ENCODE measurements around the gene CCBE1. TPM values are rescaled to one million over a fixed set of nuclear protein-coding genes. Genes with fewer than 3 reads are reported as not detected.

CCBE1 gene
- total and polyA plus RNA-seq, 2 of the 4 experiments (the other 2 are of a cell fraction), result 64.8 to 148 TPM

- 100% methylated on average over 1 of the region's 4 CpGs; no CpG with 5 or more reads in 1 of the 2 experiments for WGBS, 2 experiments (ENCODE audit: extremely low coverage in 2 of 2, insufficient read length in 1 of 2)
These were observed 228.4 kb downstream of the CCBE1 start for GRCh38 chr18:59468821-59469220.

More at GRCh38 chr18:59468821-59469220, 228.4 kb downstream of the CCBE1 start:
- no peak overlapping the region for H3K23ac ChIP-seq (ENCODE audit: low read depth, low read length)
- no peak overlapping the region for H2BK5ac ChIP-seq (ENCODE audit: low read depth, low read length, poor library complexity, severe bottlenecking)
- H3K79me1 ChIP-seq (ENCODE audit: low read depth in 1 of 2, low read length in 2 of 2), result no peaks in the 10 kb centered on the region; a peak in 1 of 4 replicates
- no peak overlapping the region for H3K4me2 ChIP-seq (ENCODE audit: low read depth, low read length)
- DNase-seq, result no peak
- ChIA-PET CTCF (no interaction called here), POLR2A (ENCODE audit: unreplicated experiment) (no interaction called here)
- no peak overlapping the region for H4K5ac ChIP-seq (ENCODE audit: low read depth, low read length)
- H4K91ac ChIP-seq (ENCODE audit: insufficient read depth, low read depth, low read length), result no peak overlapping the region
- BruUV-seq (replicated peaks), result no TSS peak
- H3K18ac ChIP-seq (ENCODE audit: low read depth, low read length), result no peak overlapping the region
- no peak for ATAC-seq (ENCODE audit: low read depth)
- peaks cover 3% of the 10 kb centered on the region; the same call in 1 of the 2 replicates for H3K9me1 ChIP-seq (ENCODE audit: insufficient read depth, low read length)
- H2BK120ac ChIP-seq (ENCODE audit: low read depth, low read length), result no peak overlapping the region
- H3K4ac ChIP-seq (ENCODE audit: low read depth, low read length), result no peak overlapping the region
- dilution Hi-C loops (cut with HindIII; ENCODE audit: low sequenced_read_pairs, unreplicated experiment) (no loop called here), intact Hi-C loops (cut with micrococcal nuclease) (no loop called here), in situ Hi-C loops (cut with MboI; ENCODE audit: low sequenced_read_pairs) (loop anchor here (10.0 to 25.0 kb wide), 2 partner anchors 168 to 226 kb away; partner anchors contain the start of gene CCBE1)
- H3K27ac ChIP-seq (ENCODE audit: insufficient read depth, low read length), result no peak overlapping the region
- no peaks in the 10 kb centered on the region; the same call in 1 of the 2 replicates for H3K36me3 ChIP-seq (ENCODE audit: control insufficient read depth, insufficient read depth, low read length)
- H4K8ac ChIP-seq (ENCODE audit: low read depth in 2 of 2, low read length in 2 of 2), result no peak overlapping the region
- no peak overlapping the region for H2AFZ ChIP-seq (replicated peaks; ENCODE audit: low read length, poor library complexity)
- H2BK15ac ChIP-seq (ENCODE audit: low read depth, low read length), result no peak overlapping the region
- H3K14ac ChIP-seq (replicated peaks; ENCODE audit: low read depth, low read length), result no peak overlapping the region
- no peaks in the 10 kb centered on the region for H4K20me1 ChIP-seq (ENCODE audit: insufficient read depth, low read length)
- H2AK5ac ChIP-seq (ENCODE audit: low read depth, low read length), result no peak overlapping the region
- H2AK9ac ChIP-seq (replicated peaks; ENCODE audit: low read depth, low read length, poor library complexity), result no peak overlapping the region
- no peaks in the 10 kb centered on the region for H3K9me3 ChIP-seq (ENCODE audit: control insufficient read depth, insufficient read depth, low read length)
- TF ChIP-seq SMC3 (IDR thresholded peaks at IDR 0.05; ENCODE audit: low read depth, low read length), result no peak
- TF ChIP-seq MAZ (IDR thresholded peaks at IDR 0.05; ENCODE audit: borderline replicate concordance, low read depth, low read length), result no peak
- TF ChIP-seq MAFK (IDR thresholded peaks at IDR 0.05; ENCODE audit: low read depth, low read length), result no peak
- TF ChIP-seq RCOR1 (IDR thresholded peaks at IDR 0.05; ENCODE audit: insufficient replicate concordance, low read length), result no peak
- TF ChIP-seq NFE2L2 (IDR thresholded peaks at IDR 0.05; ENCODE audit: low read depth, low read length), result no peak
- TF ChIP-seq, protein P1, sequence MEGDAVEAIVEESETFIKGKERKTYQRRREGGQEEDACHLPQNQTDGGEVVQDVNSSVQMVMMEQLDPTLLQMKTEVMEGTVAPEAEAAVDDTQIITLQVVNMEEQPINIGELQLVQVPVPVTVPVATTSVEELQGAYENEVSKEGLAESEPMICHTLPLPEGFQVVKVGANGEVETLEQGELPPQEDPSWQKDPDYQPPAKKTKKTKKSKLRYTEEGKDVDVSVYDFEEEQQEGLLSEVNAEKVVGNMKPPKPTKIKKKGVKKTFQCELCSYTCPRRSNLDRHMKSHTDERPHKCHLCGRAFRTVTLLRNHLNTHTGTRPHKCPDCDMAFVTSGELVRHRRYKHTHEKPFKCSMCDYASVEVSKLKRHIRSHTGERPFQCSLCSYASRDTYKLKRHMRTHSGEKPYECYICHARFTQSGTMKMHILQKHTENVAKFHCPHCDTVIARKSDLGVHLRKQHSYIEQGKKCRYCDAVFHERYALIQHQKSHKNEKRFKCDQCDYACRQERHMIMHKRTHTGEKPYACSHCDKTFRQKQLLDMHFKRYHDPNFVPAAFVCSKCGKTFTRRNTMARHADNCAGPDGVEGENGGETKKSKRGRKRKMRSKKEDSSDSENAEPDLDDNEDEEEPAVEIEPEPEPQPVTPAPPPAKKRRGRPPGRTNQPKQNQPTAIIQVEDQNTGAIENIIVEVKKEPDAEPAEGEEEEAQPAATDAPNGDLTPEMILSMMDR (conservative IDR thresholded peaks at IDR 0.05; ENCODE audit: low read depth, low read length), result no peak
- no peak for TF ChIP-seq FOS (IDR thresholded peaks at IDR 0.05; ENCODE audit: low read depth, low read length)
- TF ChIP-seq MXI1 (IDR thresholded peaks at IDR 0.05; ENCODE audit: borderline replicate concordance, low read depth, low read length), result no peak
- TF ChIP-seq RAD21 (IDR thresholded peaks at IDR 0.05; ENCODE audit: low read length), result no peak
- TF ChIP-seq CHD1 (IDR thresholded peaks at IDR 0.05; ENCODE audit: low read depth, low read length), result no peak
- TF ChIP-seq POLR2A (IDR thresholded peaks at IDR 0.05; ENCODE audit: low read depth, low read length), result no peak
- H3K27me3 ChIP-seq (ENCODE audit: control insufficient read depth, insufficient read depth, low read length), result no peaks in the 10 kb centered on the region
- no peak overlapping the region for H3K4me3 ChIP-seq (ENCODE audit: insufficient read depth, low read depth, low read length)
- H2BK20ac ChIP-seq (ENCODE audit: low read depth, low read length), result no peak overlapping the region
- no peak overlapping the region for H3K56ac ChIP-seq (ENCODE audit: extremely low read depth, insufficient read depth, low read length)
- H3K4me1 ChIP-seq (ENCODE audit: control insufficient read depth, insufficient read depth, low read length), result no peaks in the 10 kb centered on the region; the same call in 1 of the 2 replicates
- no peak overlapping the region for H3K9ac ChIP-seq (ENCODE audit: low read depth, low read length)

All from IMR-90 (cell line).